K562 (cell line): ENCODE results near the gene TENT4B. TPM values are rescaled to one million over a fixed set of nuclear protein-coding genes. Genes with fewer than 3 reads are reported as not detected.
A peak's percentile ranks its signal among the peaks of the same experiment; 100 is the strongest.

ENCODE experiments used
- BCOR ChIP-seq: fragments of 450-650 bp; IDR thresholded peaks from 2 replicates; pipeline ENCODE4 v1.6.1; 2016
- CEBPB ChIP-seq: fragments of 450-650 bp; IDR thresholded peaks from 2 replicates; pipeline ENCODE4 v1.6.1; 2016; ENCODE audit warnings: missing genetic modification characterization, missing compliant biosample characterization
- CEBPG ChIP-seq, 3 experiments: fragments of 200-800 bp in 1 of 3; sonication (Bioruptor generic) in 1 of 3; sonication (generic) in 1 of 3; formaldehyde crosslinking in 1 of 3; IDR thresholded peaks in 2 of 3; conservative IDR thresholded peaks in 1 of 3; 2 replicates each; pipeline versions ENCODE4 v1.6.1 to v1.8.0; 2016 to 2022; ENCODE audit warnings: missing compliant biosample characterization in 2 of 3, missing genetic modification characterization in 2 of 3, mild to moderate bottlenecking in 1 of 3, missing genetic modification reagents in 1 of 3
- HDAC6 ChIP-seq: IDR thresholded peaks from 2 replicates; pipeline ENCODE4 v1.6.1; 2012; ENCODE audit warnings: low read depth, mild to moderate bottlenecking, control low read depth, inconsistent platforms, low read length, moderate library complexity
- PML ChIP-seq: IDR thresholded peaks from 2 replicates; pipeline ENCODE4 v1.6.1; 2012; ENCODE audit warnings: low read length, inconsistent platforms
- SMARCA5 ChIP-seq: fragments of 450-650 bp; IDR thresholded peaks from 2 replicates; pipeline ENCODE4 v1.6.1; 2016
- ZNF121 ChIP-seq: sonication (generic); formaldehyde crosslinking; conservative IDR thresholded peaks from 2 replicates; pipeline ENCODE4 v1.8.0; 2022; ENCODE audit warnings: missing genetic modification reagents
- ZNF592 ChIP-seq: fragments of 450-650 bp; IDR thresholded peaks from 2 replicates; pipeline ENCODE4 v1.6.1; 2017; ENCODE audit warnings: antibody characterized with exemption, mild to moderate bottlenecking
- ZNF766 ChIP-seq: fragments of 200-800 bp; sonication (Bioruptor generic); conservative IDR thresholded peaks from 2 replicates; pipeline ENCODE4 v1.6.1; 2016; ENCODE audit warnings: missing genetic modification characterization, missing compliant biosample characterization
- polyA plus RNA-seq, 8 experiments: library from polyadenylated mRNA; depleted of rRNA in 4 of 8; stranded (reverse) in 5 of 8; unstranded in 3 of 8; fragments of >200 nt; fragmentation: Nextera tagmentation in 2 of 8; fragmentation: Illumina TruSeq in 1 of 8; extraction: Ambion mirVana in 2 of 8; extraction: Trizol in 1 of 8; gene quantifications; 2 replicates each; pipeline versions ENCODE4 v1.2.1 to v1.2.3, GENCODE V29; 2011 to 2014; ENCODE audit warnings: inconsistent platforms in 1 of 8, missing spikeins in 1 of 8
- total RNA-seq, 7 experiments: library from RNA; depleted of rRNA in 6 of 7; stranded (reverse); fragments of >200 nt in 6 of 7; fragmentation: Illumina TruSeq in 2 of 7; extraction: Trizol in 2 of 7; gene quantifications; 2 replicates each; pipeline versions ENCODE4 v1.2.1 to v1.2.3, GENCODE V29; 2011 to 2021; ENCODE audit warnings: low replicate concordance in 1 of 7

TENT4B gene
- total and polyA plus RNA-seq, 9 of the 15 experiments (the other 6 are each of a cell fraction or from before 2014, with no cell fraction given), result 5.2 to 8.4 (median 7.0) TPM

GRCh38 chr16:50252874-50253513, 99.9 kb downstream of the TENT4B start (continued):
- TF ChIP-seq ZNF592 (0 out of 2 replicates have a peak, but pooled peaks have one; percentile 5), ZNF766 (CRISPR knock-in tag) (0 out of 2 replicates have a peak, but pooled peaks have one; percentile 28), CEBPG (CRISPR knock-in tag; IDR thresholded peaks at IDR 0.05) (0 out of 2 replicates have a peak, but pooled peaks have one; percentile 51), CEBPG (tag; conservative IDR thresholded peaks at IDR 0.05 in 1 of 2, IDR thresholded peaks at IDR 0.05 in 1 of 2) (peak; percentile 44 to 72; a peak in 3 of 4 replicates), SMARCA5 (0 out of 2 replicates have a peak, but pooled peaks have one; percentile 27), BCOR (0 out of 2 replicates have a peak, but pooled peaks have one; percentile 18), PML (no peak), ZNF121 (CRISPR knock-in tag) (peak; percentile 97), HDAC6 (no peak), CEBPB (tag) (peak; percentile 94)
